DMS79 treated with DMSO at 0.1 percent for 48 hours (cell line): ENCODE results near the gene GNAQ.

Experiments
- DNase-seq: peaks from one replicate; lab custom pipeline; 2025; lab: John Stamatoyannopoulos, UW

GNAQ gene

DNA sequence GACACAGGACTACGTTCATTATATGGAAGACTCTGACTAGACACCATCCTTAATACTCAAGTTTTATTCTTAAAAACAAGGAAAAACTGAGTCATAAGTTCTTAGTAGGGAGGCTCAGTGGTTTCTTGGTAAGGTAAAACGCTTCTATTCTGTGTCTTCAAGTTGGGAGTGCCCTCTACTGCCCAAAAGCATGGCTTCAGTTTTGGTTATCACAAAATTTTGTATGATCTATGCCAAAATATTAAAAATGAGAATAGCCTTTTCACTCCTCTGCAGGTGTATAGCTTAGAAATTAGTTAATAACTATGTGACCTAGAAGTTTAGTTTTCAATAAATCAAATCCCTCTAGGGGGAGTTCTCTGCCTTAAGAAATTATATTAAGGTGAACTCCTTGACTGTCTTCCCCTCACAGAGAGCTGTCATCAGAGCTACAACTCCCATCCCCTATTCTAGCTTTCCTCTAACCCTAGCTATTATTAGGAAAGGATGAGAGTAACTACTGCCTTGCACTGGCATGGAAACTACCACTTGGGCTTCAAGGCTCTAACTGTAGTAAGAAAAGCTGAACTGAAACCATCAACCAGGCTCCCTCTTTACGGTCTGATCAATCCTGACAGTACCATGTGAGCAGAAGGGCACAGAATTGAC, 189.7 kb downstream of the GNAQ start:
- DNase-seq: no peak

DNA sequence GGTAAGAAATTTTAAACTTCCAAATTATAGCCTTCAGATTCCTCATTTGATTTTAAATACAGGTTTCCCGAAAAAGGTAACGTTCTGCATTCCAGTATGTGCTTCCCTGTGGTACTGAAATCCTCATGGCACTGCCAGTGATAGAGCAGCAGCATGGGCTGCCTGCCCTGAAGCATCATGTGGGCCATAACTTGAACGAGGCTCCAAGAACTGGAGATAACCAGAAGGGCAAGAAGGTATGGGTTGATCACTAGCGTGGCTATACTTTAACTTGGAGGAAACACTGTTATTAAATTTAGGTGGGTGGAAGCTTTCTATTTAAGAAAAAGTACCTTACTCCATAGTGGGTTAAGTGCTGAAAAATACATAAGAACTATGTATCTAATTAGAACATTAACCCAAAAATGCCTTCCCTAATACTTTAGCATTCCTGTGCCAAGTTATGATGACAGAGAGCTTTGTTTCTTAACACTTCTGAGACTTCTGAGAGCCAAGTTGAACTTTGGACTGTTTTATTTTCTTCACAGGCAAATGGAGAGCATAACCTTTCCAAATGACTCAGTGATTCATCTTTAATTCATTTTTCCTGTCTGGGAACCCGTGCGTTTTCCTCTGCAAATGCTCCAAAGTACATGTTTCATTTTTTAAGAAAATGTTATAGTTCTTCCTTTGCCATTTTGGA, 192.0 kb downstream of the GNAQ start:
- DNase-seq: no peak

DNA sequence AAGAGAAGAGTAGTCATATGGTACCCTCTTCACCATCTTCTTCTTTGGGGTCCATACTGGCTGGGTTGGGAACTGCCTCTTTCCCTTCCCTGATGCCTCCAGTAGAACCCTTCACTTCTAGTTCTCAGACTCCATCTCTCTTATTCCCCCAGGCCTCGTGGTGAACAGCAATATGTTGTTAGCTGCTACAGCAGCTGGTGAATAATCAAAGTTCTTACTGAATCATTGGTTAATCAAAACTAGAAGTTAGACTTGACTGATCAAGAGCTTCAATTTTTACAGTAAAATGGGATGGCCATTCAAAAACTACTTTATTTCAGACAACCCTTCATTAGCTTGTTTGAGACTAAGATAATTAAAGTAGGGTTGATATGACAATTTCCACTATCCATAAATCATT, 192.6 kb downstream of the GNAQ start:
- no peak for DNase-seq

DNA sequence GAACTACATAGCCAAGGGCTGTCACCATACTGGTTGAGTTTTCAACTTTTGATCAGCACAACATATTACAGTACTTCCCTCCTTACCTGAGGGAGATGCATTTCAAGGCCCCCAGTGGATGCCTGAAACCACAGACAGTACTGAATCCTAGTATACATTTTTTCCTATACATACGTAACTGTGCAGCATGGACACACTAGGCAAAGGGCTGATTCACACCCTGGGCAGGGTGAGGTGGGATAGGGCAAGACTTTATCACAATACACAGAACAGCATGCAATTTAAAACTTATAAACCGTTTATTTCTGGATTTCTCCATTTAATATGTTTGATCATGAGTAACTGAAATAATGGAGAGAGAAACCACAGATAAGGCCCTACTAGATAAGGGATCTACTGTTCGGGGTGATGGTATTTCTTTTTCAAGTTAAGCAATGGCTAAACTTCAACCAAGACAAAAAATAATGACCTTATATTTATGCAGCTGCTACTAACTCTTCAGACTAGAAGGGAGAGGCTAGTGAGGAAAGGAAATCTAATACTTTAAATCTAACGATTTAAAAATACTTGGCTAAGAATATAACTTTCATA, 196.6 kb downstream of the GNAQ start:
- DNase-seq: no peak

DNA sequence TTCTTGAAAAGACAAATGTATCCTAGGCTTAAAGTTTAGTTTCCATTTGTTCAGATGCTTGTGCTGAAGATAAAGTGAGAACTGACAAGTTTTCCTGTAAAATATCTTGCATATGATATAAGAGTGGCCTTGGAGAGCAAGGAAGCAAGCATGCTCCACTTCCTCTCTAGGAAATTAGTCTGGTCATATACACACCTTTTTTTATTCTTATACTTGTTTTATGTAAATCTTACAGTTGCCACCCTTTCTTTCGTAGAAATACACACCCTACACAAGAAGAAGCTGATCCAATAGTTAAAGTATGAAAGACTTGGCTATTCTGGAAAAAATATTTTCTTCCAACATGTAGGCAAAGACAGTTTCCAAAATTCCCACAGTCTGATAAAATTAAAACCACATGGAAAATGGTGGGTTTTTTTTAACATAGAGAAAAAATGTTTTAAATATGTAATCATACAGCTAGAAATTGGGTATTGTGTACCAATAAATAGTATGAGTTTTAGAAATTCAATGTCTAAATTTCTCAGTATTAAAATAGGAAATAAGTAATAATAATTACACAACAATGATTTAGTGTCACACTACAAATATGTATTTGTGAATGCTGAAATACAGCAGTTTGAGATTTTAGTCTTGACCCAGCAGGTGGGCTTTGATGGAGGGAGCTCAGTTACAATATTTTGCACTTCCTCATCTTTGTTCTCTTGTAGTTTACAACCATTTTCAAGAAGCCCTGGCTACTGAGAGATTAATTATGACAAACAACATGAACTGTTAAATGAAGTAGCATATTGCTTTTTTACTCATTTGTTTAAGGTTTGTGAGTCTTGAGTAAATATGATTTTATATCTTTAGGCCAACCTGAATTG, 197.8 kb downstream of the GNAQ start:
- DNase-seq: no peak

DNA sequence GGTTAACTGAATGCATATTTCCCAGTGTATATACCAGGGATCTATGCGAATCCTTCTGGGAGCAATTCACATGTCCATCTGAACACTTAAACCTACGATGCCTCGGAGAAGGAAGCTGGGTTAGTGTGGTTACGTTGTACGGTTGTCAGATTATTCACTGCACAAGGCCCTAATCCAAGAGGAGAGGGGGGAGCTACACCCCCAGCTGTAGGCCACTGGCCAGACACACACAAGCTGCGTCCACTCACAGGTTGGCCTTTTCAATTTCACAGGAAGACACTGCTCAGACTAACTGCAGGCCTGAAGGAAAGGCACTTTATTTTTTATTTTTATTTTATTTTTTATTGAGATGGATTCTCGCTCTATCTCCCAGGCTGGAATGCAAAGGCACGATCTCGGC, 199.0 kb downstream of the GNAQ start:
- DNase-seq: no peak

DNA sequence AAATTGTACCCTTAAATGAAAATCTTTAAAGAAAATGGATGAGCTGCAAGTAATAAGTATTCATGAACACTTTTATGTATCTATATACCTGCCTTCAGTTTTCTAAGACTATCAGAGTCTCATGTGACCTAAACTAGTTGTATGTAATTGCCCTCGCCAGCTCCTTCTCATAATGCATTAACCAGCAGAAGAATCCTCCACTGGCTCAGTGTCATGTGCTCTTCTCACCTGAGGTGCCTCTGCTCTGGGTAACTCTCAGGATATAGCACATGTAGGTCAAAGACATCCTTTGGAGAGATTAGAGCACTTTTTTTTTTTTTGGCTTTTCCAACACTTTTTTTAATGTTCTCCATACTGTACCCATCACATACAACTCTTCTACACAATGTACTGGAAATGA, 199.8 kb downstream of the GNAQ start:
- no peak for DNase-seq

DNA sequence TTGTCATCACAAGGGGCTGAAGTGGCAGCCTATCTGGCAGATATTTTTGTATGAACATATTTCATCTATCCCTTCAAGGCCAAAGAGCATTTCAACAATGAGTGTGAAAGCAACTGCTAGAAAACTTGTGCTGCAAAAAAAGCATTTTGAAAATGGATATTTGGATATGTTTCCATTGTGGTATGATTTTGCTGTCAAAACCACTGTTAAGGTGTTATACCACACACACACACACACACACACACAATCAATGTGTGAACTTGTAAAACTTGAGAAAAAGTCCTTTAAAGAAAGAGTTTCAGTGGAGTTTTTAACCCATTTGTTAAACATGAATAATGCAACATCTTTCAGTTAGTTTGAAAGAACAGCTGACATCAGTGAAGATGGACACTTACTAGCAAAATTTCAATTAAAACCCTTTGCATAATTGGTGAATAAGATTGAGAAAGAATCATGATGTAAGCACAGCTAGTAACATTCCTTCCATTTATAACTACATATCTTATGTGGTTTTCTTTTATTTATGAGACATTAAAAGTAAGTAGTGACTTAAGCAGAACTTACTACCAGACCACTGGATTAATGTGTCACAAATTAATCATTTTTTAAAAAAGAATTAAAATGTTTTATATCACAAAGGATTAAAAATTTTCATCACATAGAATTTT, 200.9 kb downstream of the GNAQ start:
- no peak for DNase-seq

DNA sequence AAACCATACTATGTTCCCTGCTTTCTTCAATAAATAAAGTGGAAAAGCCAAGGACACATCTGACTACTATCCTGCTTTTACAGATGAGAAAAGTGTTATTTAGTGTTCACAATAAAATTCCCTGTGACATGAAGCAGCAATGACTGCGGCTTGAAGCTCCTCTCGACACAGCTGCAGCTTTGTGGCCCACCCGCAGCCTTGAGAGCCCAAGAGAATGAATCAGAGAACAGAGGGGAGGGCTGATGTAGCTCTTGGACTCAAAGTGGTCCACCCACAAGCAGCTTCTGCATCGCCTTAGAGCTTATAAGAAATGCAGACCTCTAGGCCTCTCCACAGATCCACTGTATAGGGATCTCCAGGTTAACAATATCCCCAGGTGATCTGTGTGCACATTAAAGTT, 202.2 kb downstream of the GNAQ start:
- DNase-seq: no peak

DNA sequence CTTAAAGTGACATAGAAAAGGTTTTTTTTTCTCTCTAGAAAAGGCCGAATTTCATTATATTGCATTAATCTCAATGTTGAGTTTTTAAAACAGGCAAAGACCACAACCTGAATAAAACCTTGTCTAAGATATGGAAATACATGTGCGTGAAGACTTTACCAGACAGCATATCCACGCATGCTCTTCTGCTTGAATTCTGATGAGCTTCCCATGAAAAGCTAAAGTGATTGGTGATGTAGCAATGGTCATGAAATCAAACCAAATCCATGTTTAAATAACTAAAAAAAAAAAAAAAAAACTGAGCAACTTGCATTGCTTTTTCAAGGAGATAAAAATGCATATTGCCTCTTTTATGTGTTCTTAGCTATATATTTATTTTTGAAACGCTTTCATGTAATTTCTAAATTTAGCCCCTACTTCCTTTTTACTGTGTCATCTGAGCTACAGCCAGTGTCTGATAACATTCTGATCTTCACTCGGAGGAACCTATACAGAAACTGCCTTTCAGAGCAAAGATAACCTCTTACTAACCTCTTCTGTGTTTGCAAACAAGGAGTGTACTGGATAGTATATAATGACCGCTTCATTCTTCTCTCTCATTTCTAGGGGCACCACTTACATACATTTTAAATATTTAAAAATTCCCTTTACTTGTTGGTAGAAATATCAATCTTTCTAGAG, 204.4 kb downstream of the GNAQ start:
- no peak for DNase-seq

DNA sequence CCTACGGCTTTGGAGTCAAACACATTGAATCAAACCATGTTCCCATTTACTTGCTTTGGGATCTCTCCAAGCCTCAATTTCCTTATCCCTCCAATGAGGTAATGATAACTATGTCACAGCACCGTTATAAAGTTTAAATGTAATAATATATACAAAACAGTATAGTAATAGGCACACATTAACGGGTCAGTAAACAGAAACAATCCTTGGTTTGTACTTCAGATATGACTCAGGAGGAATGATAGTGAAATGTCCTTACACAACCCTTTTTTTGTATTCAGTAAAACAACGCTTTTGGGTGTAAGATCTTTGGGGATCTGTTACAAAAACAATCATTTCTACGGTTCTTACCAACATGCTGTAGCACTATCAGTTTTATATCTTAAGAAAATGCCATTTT, 205.0 kb downstream of the GNAQ start:
- DNase-seq: no peak

DNA sequence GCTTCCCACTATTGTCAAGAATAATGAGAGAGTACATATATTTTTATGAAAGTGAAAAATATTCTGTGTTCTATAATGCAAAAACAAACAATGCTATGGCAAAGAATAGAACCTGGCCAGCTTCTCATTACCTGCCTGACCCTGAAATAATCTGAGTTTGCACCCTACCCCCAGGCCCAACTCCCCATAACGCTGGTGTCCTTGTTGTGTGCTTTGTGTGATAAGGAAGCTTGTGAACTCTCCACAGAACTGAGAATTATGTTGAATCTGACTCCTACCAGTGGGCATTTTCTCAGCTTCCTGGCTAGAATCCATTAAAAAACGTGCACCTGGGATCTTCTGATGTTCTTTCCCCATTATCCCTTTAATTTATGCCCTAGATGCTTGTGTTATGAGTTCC, 205.5 kb downstream of the GNAQ start:
- no peak for DNase-seq

DNA sequence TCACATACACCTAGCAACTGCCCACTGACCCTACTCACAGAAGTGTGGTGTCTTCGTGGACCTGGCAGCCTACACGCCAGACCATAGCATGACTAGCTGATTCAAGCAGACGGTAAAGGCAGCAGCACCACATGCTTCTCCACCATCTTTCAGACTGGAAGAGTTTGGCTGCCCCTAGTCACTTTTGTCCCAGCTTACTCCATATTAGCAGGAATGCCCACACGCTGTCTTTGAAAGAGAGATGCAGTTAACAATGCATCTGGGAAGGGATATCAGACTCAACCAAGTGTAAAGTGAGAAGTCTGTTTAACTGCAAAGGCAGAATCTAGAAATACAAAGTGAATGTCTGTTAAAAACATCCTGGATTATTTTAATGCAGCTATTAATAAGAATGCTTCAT, 206.2 kb downstream of the GNAQ start:
- DNase-seq: no peak

DNA sequence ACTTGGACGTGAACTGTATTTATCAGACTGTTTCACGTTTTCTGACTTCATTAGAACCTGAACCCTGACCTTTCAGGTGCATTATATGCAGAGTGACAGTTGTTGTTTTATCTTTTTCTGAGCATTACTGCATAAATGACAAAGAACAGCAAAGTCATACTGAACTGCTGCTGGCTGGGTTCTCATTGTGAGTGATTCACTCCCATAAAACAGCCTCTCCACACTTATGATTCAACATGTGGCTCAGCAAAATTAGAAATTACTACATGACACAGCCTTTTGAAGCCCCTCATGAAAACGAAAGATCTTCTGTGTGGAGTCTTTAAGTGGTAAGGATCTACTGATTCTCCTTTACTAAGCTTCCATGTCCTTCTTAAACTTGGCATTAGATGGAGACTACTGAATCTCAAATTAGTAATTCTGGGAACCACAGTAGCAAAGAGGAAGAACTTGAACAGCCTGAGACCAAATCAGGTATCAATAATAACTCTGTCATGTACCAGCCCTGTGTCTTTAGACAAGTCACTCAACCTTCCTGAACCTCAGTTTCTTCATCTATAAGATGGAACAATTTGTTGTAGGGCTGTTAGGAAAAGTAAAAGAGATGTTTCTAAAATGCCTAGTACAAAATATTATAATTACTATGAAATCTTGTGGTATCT, 211.2 kb downstream of the GNAQ start:
- no peak for DNase-seq

DNA sequence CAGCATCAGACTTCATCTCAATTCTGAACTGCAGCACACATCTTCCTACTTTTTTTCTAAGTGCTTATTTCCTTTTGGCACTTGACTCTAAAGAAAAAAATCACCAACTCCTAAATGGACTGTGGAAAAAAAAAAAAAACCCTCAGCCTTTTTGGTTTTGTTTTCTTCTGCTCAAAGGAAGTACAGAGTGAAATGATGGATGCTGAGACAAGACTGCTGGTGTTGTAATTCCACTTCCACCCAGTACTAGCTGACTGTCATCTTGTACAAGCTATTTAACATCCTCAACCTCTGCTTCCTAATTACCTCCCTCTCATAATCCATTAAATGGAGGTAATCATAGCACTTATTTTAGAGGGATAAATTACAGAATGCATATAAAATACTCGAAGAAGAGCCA, 212.0 kb downstream of the GNAQ start:
- no peak for DNase-seq

DNA sequence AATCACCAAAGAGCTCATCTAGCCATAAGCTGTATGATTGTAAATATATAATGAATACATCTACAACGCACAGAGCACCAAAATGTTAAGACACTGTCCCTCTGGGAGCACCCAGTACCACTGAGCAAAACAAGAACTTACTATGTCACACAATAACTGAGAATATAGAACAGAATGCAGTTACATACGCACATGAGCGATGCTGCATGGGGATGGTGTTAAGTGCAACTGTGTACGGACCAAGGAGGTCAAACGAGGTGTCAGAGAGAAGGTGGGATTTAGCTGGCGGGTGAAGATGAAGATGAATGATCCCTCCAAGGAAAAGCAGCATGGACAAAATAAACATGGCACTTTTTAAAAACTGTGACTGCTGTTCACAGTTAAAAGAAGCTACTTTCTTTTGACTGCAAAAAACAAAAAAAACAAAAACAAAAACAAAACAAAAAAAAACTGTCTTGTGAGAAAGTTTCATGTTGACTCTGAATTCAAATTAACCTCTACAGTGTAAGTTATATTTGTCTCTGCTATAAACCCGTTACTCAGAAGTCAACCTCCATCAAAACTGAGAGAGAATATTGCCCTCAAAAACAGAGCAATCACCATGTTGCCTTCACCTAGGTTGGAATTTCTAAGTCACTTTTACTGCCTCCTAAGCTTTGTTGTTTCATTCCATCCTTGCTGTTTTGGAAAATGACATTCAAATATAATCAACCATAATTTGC, 213.9 kb downstream of the GNAQ start:
- DNase-seq: no peak

DNA sequence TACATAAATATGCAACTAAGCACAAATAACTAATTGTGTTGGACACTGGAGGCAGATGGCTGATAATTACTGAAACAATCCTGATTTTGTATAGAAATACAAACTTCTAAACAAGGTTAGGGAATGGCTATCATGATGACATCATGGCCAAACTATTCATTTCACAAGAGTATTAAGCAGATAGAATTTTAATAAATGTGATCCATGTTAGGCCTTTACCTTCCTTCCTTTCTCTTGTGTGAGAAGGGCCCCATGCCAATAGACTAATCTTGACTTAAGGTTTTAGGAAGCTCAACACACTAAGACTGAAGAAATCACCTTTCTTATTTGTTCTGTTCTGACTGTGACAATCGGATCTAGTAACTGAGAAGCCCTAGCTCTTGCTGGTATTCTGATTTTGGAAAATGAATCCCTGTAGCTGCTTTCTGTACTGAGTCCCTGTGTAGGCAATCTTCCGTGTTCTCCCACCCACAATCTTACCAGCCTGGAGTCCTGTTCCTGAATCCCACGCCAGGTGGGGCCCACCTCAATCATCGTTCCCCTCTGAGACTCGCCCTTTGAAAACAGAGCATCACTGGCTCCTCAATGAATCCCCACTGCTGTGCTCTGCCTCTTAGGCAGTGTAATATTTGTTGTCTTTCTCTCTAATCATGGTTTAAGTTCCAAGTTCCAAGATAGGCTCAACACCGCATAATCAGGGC, 214.8 kb downstream of the GNAQ start:
- no peak for DNase-seq

DNA sequence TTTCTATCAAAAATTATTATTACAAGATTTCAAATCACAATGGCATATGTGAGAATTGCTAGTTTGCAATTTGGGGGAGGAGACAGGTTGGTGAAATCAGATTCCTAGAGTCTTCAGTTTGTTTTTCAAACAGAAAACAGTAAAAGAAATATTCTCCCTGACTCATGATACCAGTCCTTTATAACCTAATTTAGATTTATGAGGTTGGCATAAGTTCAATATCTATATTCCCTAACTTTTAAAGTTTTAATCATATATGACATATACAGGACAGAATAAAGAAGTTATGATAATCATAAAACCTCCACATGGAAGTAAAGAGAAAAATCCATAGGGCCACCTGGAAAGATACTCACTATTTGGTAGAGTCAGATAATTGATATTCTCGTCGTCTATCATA, 216.4 kb downstream of the GNAQ start:
- no peak for DNase-seq

DNA sequence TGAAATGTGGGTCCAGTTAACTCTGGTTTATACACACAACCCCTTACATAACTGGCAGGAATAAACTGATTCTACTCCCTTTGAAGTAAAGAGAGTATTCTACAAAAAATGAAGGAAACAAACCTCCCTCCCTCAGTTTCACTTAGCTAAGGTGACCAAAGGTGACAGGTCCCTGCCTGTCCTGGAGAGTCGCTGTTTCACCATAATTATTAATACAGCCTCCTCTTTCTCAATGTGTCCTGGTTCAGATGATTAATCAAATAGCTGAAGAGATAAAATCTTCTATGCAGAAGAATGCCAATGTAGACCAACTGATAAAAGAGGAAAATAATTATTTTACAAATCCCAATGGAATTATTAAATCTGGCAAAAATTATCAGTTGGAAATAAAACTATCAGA, 219.8 kb downstream of the GNAQ start:
- DNase-seq: no peak

DNA sequence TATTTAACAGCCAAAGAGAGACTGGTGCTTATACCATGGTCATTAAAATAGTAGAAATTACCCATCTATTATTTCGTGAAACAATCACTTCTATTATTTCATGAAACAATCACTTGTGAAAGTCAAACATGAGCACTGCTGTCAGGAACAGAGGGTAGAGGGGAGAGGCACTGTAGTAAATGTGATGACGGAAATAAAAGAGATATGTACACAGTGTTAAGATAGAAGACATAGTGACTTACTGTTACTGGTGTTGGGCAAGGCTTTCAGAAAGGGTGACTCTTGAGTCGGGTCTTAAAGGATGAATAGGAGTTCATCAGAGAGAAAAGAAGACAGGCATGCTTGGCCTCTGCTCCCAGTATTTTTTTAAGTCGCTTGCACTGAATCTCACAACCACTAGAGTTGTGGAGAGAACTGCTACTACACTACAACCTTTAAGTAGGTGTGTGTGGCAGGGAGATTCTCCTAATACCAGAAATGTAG, 220.9 kb downstream of the GNAQ start:
- DNase-seq: no peak
